NB4 (cell line): ENCODE data around the gene FGF14.

Source experiments
- POLR2A ChIP-seq: IDR thresholded peaks from 2 replicates; pipeline ENCODE4 v1.6.1; 2011; ENCODE audit warnings: mild to moderate bottlenecking; ENCODE audit not compliant: insufficient read length; ENCODE audit errors: extremely low read depth
- TF ChIP-seq, protein P1 (sequence below): IDR thresholded peaks from one replicate; pipeline ENCODE4 v1.5.1; 2012; ENCODE audit warnings: low read depth, low read length

DNA sequence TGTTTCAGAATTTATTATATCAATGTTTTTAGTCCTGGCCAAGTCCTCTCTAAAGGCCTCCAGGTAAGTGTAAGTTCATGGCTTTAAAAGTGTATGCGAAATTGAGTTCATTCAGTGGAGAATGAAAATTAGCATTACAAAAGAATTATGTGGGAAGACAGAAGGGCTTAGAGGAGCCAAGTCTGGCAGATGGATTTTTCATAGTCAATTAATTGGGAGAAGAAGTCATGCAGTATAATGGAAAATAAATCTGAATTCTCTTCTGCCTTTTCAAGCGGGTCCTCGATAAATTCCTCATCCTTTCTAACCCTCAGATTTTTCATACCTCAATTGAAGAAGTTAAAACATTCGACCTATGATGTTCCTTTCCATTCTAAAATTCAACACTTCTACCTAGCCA is 555.1 kb downstream of the FGF14 start:
- TF ChIP-seq, protein P1, sequence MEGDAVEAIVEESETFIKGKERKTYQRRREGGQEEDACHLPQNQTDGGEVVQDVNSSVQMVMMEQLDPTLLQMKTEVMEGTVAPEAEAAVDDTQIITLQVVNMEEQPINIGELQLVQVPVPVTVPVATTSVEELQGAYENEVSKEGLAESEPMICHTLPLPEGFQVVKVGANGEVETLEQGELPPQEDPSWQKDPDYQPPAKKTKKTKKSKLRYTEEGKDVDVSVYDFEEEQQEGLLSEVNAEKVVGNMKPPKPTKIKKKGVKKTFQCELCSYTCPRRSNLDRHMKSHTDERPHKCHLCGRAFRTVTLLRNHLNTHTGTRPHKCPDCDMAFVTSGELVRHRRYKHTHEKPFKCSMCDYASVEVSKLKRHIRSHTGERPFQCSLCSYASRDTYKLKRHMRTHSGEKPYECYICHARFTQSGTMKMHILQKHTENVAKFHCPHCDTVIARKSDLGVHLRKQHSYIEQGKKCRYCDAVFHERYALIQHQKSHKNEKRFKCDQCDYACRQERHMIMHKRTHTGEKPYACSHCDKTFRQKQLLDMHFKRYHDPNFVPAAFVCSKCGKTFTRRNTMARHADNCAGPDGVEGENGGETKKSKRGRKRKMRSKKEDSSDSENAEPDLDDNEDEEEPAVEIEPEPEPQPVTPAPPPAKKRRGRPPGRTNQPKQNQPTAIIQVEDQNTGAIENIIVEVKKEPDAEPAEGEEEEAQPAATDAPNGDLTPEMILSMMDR: no peak
- TF ChIP-seq POLR2A: no peak
